Measurements from ENCODE around the gene PIM2.

PIM2 gene

DNA sequence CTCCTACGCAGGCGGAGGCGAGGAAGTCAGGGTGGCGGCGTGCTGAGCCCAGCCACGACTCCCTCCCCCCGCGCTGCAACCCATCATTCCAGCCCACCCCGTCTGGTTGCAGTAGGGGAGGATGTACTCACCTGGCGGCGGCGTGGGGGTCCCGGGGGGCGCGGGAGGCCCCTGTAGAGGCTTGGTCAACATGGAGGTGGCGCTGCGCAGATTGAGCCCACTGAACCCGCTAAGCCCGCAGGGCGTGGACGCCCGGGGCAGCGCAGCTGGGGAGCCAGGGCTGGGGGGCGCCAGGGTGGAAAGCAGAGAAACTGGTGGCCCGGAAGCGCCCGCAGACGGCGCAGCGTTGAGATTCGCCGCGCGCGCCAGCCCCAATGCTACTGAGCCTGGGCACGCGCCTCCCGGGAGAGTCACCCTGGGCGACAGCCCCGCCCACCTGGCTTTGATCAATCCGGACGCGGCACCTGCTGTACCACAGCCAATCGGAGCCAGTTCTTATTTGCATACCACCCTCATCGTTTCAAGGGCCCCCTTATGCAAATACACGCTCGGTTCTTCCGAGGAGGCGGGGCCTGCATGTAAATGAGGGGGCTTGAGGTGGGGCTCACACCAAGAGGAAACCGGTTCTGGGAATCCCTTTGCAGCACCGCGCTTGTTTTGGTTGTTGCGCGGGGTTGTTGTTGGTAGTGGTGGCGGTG lies at the start of gene PIM2:
TSS of gene PIM2 (minus strand) at position 382 of the 698 bp plus-strand sequence. CDS start at position 192, 190 bp downstream.
- DNase-seq (ENCODE audit: low spot score) = peak; percentile 96

GRCh38 chrX:48968377-48968776 lies 49.6 kb upstream of the PIM2 start:
- no peak for DNase-seq (ENCODE audit: low spot score)

DNA sequence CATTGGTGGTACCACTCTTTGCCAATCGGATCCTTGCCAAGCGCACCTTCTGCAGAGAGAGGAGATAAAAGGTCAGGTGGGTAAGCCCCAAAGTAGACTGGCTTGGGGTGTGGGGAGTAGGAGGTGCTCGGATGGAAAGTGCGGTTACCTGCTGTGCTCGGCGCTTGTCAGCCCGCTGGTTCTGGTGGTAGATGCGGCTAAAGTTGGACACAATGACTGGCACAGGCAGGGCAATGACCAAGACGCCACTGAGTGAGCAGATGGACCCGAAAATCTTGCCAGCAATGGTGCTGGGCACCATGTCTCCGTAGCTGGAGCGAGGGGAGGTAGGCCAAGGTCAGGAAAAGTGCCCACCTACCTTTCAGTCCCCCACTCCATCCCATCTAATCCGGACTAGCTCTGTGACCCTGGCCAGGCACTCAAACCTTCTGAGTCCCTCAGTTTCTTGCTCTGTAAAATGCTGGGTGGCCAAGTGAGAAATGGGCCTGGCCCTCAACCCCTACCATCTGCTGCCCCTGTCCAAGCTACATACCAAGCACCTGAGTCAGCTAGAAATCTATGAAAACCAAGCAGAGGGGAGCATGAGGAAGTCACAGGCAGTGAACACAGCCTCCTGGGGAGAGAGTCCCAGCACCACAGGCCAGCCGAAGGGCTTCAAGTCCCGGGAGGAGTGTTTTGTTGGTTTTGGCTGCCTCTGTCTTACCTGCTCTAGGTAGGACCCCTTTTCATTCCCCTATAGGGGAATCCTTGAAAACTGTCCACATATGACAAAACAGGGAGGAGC lies 48.2 kb upstream of the PIM2 start:
- no peak for DNase-seq (ENCODE audit: low spot score)

GRCh38 chrX:48965959-48966358 lies 47.1 kb upstream of the PIM2 start:
- no peak for DNase-seq (ENCODE audit: low spot score)

- peak; percentile 60 for DNase-seq (ENCODE audit: low spot score)
Observed at GRCh38 chrX:48961585-48962091, 42.8 kb upstream of the PIM2 start.

DNA sequence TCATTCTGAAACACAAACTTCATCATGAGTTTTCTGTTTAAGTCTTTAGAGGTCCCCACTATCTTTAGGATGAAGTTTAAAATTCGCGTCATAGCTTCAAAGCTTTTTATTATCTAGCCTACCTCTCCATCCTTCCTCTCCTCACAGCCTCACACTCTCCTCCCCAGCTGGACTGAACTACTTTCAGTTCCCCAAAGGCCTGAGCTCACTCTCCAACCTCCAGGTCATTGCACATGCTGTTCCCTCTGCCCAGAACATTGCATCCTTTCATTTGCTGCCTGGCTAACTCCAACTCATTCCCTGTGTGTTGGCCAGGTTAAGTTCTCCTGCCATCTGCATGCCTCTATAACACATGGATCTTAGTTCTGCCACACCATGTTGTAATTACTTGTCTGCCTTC lies 41.5 kb upstream of the PIM2 start:
- no peak for DNase-seq (ENCODE audit: low spot score)

DNA sequence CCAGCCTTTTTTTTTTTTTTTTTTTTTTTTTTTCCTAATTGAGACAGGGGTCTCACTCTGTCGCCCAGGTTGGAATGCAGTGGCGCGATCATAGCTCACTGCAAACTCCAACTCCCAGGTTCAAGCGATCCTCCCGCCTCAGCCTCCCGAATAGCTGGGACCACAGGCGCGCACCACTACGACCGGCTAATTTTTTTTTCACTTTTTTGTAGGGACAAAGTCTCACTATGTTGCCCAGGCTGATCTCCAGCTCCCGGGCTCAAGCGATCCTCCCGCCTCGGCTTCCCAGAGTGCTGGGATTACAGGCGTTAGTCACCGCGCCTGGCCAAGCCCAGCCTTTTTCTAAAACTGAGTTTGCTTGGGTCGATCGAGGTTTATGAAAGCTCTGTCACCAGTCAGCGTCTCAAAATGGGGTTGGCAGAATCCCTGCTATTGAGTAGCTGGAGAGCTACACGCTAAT lies 39.8 kb upstream of the PIM2 start:
- DNase-seq (ENCODE audit: low spot score) = no peak

DNA sequence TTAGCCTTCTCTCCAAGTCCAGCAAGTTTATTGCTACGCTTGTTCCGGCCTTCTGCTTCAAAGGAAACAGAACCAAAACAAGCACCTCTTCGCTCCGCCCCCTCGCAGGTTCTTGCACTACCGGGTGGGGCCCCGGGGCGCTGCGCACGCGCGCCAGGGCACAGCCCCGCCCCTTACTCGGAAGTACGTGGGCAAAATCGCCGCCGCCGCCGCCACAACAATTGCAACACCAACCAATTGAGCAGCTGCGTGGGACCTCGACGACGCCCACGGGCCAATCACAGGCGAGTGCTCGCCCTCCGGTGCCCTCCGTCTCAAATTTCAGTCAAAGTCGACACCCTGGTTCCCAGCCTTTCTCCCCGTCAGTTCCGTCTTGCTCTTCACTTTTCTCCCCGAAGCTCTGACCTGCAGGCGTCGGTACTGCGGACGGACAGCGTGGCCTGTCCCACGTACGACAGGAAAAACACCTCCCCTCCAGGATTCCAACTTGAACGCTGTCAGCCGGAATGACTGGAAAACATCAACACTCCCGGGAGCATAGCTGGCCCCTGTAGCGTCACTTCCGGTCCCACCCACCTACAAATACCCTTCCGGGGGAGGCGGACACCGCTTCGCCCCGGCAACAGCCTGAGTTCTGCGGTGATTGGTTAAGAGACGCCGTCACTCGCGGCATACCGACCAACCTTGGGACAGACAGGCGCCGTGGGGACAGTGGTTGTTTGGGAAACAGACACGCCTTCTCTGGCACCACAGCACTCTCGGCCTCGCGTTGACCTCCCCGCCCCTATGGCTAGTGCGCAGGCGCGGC lies 39.2 kb upstream of the PIM2 start:
- peak; percentile 97 for DNase-seq (ENCODE audit: low spot score)

DNA sequence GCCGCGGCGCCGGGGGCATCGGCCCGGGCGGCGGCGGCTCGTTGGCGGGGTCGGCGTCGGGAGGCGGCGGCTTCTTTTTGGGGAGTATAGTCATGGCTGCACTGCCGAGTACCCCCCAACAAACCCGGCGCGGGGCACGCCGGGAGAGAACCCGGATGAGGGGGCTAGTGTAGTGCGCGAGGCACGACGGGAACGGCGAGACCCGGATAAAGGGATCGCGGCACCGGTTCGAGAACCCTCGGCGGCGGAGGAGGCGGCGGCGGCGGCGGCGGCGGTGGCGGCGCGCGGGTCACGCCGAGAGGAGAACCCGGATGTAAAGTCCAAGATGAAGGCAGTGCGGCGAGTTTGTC lies 38.6 kb upstream of the PIM2 start, which contains the start of gene OTUD5:
TSS of gene OTUD5 (minus strand) at position 131 of the 350 bp plus-strand sequence. CDS start at position 94, 37 bp downstream.
- peak; percentile 80 for DNase-seq (ENCODE audit: low spot score)

DNA sequence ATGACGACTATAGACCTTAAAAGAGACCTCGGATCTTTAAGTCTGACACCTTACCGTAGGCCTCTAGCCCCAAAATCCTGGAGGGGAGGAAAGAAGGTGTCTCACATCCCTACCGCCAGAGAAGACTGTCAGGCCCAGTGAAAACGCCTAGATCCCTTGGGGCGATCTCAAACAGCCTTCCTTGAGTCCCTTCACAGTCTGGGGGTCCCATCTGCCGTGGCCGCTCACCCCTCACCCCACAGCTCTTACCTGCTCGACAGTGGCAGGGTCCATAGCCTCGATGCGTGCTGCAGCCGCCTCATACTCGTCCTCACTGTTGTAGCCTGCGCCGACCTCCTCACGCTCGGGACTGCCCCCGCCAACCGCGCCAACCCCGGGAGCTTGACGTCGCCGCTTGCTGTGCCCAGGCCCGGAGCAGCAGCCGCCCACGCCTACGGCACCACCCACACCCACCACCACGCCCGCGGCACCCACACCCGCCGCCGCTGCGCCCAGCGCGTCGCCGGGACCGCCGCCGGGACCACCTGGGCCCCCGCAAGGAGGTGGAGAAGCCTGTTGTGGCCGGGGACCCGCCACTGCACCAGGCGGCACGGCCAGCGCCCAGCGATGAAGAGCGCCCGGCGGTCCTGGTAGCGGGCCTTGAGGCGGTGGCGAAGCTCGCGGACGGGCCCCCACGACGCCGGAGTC lies 38.0 kb upstream of the PIM2 start:
- DNase-seq (ENCODE audit: low spot score) = no peak

DNA sequence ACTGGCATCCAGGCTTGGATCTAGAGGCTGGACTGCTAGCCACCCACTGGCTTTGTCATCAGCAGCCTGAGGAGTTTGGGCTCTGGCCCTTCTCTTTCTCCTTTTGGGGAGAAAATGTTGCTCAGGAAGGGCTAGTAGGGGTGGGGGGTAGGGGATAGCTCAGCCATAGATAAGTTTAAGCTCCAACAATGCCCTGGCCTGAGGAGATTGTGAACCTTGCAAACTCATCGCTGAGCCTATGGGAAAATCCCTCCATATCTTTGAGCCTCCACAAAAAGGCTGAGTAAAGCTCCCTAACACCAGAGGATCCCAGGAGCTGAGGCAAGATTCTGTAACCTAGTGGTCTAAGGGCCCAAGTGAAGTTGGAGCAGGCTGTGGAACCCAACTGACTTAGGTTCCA lies 29.8 kb upstream of the PIM2 start:
- no peak for DNase-seq (ENCODE audit: low spot score)

DNA sequence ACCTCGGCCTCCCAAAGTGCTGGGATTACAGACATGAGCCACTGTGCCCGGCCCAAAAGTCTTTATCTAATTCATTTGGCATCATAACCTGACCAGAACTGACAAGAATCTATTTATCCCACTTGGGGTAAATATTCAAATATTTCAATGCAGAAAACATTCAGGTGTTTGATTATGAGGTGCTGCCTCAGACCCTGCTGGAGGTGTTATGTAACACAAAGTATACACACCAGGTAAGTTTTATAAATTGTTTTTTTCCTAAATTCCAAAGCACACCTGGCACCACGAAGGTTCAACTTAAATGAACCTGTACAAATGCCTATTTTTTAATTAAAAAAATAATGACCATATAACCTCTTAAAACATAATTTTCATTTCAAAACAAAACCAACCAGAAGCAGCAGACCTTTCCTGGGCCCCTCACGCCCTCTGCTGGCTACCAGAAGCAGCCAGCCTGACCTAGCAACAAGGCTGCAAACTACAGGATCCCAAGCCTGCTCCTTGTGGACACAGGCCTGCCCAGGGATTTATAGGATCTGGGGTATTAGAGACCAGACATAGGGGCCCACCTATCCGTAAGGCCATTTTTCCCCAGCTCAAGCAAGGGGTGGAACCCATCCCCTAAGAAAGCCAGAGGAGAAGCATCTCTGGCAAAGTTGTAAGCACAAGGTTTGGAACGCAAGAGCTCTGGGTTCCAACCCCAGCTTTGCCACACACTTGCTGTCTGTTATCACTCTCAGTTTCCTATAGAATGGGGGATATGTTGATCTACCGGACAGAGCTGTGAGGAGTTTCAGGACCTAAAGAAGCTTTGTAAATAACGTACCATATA lies 26.9 kb upstream of the PIM2 start:
- peak; percentile 68 for DNase-seq (ENCODE audit: low spot score)

DNA sequence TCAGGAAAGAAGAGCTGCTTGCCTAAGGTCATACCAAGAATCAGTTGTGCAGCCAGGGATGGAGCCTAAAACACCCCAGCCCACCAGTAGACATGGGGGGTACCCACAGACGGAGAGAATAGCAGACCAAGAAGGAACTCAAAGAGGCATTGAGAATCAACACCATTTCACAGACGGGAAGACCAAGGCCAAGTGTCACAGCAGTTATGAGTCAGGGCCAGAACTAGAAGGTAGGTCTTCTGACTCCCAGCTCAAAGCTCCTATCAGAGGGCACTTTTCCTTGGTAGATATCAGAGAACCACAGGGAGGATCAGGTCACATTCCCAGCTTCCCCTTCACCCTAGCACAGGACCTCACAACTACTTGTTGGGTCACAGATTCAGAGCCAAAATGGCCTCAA lies 24.1 kb upstream of the PIM2 start:
- no peak for DNase-seq (ENCODE audit: low spot score)

- DNase-seq (ENCODE audit: low spot score) = no peak
Observed at GRCh38 chrX:48940404-48940955, 21.7 kb upstream of the PIM2 start.

GRCh38 chrX:48939524-48940228 lies 20.9 kb upstream of the PIM2 start:
- DNase-seq (ENCODE audit: low spot score) = no peak

DNA sequence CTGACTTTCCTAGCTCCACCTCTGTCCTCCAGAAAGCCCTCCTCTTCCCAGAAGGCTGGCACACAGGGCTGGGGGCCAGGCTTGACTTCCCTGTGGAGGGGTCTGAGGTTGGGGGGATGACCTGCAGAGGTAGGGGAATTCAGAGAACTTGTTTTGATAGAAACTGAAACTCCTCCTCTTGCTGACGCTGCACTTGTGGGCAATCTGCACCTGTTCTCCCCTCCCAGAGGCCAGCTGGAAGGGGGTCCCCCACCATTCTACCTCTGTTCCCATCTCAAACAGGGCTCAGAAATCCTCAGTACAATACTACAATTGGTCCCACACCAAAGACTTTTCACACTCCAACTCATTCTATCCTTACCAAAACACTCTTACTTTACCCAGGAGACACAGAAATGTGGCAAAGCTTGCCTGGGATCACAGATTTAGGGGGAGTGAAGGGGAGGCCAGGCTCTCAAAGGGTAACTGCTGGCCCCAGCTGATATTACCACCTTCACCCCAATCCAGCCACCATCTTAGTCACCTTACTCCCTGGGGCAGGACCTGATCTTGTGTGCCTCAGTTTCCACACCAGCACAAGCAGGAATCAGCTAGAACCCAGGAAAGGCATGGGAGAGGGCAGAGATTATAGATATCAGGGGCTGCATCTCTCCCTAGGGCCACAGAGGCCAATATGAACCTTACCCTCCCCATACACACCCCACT lies 20.0 kb upstream of the PIM2 start:
- no peak for DNase-seq (ENCODE audit: low spot score)

DNA sequence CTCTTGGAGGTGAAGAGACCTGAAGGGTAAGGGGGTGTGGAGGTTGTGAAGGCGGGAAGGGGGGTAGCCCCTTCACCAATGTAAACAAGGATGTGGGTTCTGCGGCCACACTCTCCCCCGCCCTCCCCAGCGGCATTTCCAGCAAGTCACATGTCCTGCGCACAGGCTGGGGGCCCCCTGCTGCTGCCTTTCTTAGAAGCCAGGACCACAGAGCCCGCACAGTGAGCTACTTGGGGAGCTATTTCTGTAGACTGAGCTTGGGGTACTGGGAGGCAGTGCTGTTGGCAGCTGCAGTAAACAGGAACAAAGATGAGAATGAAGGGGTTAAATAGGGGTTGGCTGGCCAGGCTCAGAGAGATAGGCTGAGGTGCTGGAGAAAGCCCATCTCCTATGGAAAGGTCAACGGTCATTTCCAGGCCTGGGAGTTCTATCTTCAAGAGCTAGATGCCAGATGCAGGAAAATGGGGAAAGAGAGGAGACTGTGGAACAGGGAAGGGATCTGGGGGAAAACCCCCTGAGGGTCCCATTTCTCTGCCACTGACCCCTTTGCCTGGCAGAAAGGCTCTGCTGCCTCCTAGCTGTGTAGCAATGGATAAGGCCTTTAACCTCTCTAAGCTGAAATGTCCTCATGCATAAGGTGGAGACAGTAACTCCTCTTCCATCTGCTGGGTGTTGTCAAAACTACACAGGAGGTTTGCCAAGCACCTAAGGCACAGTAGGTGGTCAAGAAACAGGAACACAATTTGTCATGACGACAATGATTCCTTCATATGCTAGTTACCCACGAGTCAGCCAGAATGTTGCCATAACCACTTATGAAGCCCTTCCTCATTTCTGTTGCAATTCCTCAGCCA lies 18.5 kb upstream of the PIM2 start:
- DNase-seq (ENCODE audit: low spot score) = no peak

GRCh38 chrX:48936429-48937053 lies 17.7 kb upstream of the PIM2 start:
- DNase-seq (ENCODE audit: low spot score) = no peak
